Mucosa of stomach (tissue), 1 donor: ENCODE data around the gene GABARAP.

Experiments
- H3K27me3 ChIP-seq: one replicate; pipeline ENCODE4 v1.7.0; 2013; ENCODE audit warnings: mild to moderate bottlenecking, low read length; ENCODE audit not compliant: control insufficient read depth, insufficient read depth
- H3K36me3 ChIP-seq: one replicate; pipeline ENCODE4 v1.7.0; 2013; ENCODE audit warnings: low read length; ENCODE audit not compliant: control insufficient read depth, insufficient read depth
- H3K4me1 ChIP-seq: one replicate; pipeline ENCODE4 v1.7.0; 2013; ENCODE audit warnings: mild to moderate bottlenecking, low read length; ENCODE audit not compliant: control insufficient read depth, insufficient read depth
- H3K4me3 ChIP-seq: one replicate; pipeline ENCODE4 v1.7.0; 2013; ENCODE audit warnings: low read length
- H3K9ac ChIP-seq: one replicate; pipeline ENCODE4 v1.7.0; 2013; ENCODE audit warnings: mild to moderate bottlenecking, low read length, moderate library complexity
- H3K9me3 ChIP-seq: one replicate; pipeline ENCODE4 v1.7.0; 2013; ENCODE audit warnings: mild to moderate bottlenecking, low read length, moderate library complexity; ENCODE audit not compliant: control insufficient read depth
- donor health status: Pancreatic carcinoma.

The GABARAP gene

GRCh38 chr17:7222093-7222971, 19.9 kb downstream of the GABARAP start:
- H3K9ac ChIP-seq = no peak overlapping the region

GRCh38 chr17:7221278-7222092, 20.8 kb downstream of the GABARAP start:
- H3K36me3 ChIP-seq = peaks cover 24% of the 10 kb centered on the region
- H3K9me3 ChIP-seq = no peaks in the 10 kb centered on the region
- H3K9ac ChIP-seq = peak overlapping the region; percentile 87
- H3K4me3 ChIP-seq = no peak overlapping the region
- H3K27me3 ChIP-seq = no peaks in the 10 kb centered on the region
- H3K4me1 ChIP-seq = peaks cover 33% of the 10 kb centered on the region

More at GRCh38 chr17:7222093-7222971, 19.9 kb downstream of the GABARAP start:
- no peaks in the 10 kb centered on the region for H3K27me3 ChIP-seq
- no peak overlapping the region for H3K4me3 ChIP-seq
- H3K4me1 ChIP-seq = peaks cover 33% of the 10 kb centered on the region
- peaks cover 24% of the 10 kb centered on the region for H3K36me3 ChIP-seq
- H3K9me3 ChIP-seq = no peaks in the 10 kb centered on the region

GRCh38 chr17:7220593-7221277, 21.5 kb downstream of the GABARAP start:
- Histone ChIP-seq H3K4me1 (peaks cover 31% of the 10 kb centered on the region), H3K27me3 (no peaks in the 10 kb centered on the region), H3K9ac (peak overlapping the region; percentile 87), H3K4me3 (peak overlapping the region; percentile 64), H3K36me3 (peaks cover 24% of the 10 kb centered on the region), H3K9me3 (no peaks in the 10 kb centered on the region)

GRCh38 chr17:7219812-7220592, 22.2 kb downstream of the GABARAP start, which contains the start of the genes ACADVL and DLG4:
Gene ACADVL (plus strand): TSS chr17:7219938. CDS start chr17:7219985, 47 bp downstream.
Gene DLG4 (minus strand): TSS chr17:7219836.
- Histone ChIP-seq H3K4me1 (peaks cover 33% of the 10 kb centered on the region), H3K36me3 (peaks cover 24% of the 10 kb centered on the region), H3K9me3 (no peaks in the 10 kb centered on the region), H3K4me3 (peak within 1 kb of the TSS; percentile 64), H3K9ac (peak within 1 kb of the TSS; percentile 87), H3K27me3 (no peaks in the 10 kb centered on the region)

- Histone ChIP-seq H3K36me3 (peaks cover 23% of the 10 kb centered on the region), H3K9me3 (no peaks in the 10 kb centered on the region), H3K9ac (peak overlapping the region; percentile 87), H3K4me3 (peak overlapping the region; percentile 64), H3K27me3 (no peaks in the 10 kb centered on the region), H3K4me1 (peaks cover 39% of the 10 kb centered on the region)
These were observed 22.9 kb downstream of the GABARAP start for GRCh38 chr17:7219229-7219811.

GRCh38 chr17:7218758-7219157, 23.5 kb downstream of the GABARAP start:
- Histone ChIP-seq H3K36me3 (peaks cover 19% of the 10 kb centered on the region), H3K4me1 (peaks cover 43% of the 10 kb centered on the region), H3K4me3 (no peak overlapping the region), H3K9ac (no peak overlapping the region), H3K9me3 (no peaks in the 10 kb centered on the region), H3K27me3 (no peaks in the 10 kb centered on the region)

- Histone ChIP-seq H3K4me3 (no peak overlapping the region), H3K36me3 (peaks cover 15% of the 10 kb centered on the region), H3K27me3 (no peaks in the 10 kb centered on the region), H3K9ac (peak overlapping the region; percentile 58), H3K9me3 (no peaks in the 10 kb centered on the region), H3K4me1 (peaks cover 46% of the 10 kb centered on the region)
These were observed 24.1 kb downstream of the GABARAP start for GRCh38 chr17:7218166-7218565.

GRCh38 chr17:7217113-7217987, 24.9 kb downstream of the GABARAP start:
- Histone ChIP-seq H3K9ac (peak overlapping the region; percentile 58), H3K36me3 (peaks cover 7% of the 10 kb centered on the region), H3K4me1 (peaks cover 46% of the 10 kb centered on the region), H3K9me3 (no peaks in the 10 kb centered on the region), H3K27me3 (peaks cover 2% of the 10 kb centered on the region), H3K4me3 (no peak overlapping the region)

GRCh38 chr17:7216242-7217112, 25.8 kb downstream of the GABARAP start:
- no peaks in the 10 kb centered on the region for H3K9me3 ChIP-seq
- H3K27me3 ChIP-seq = peaks cover 8% of the 10 kb centered on the region
- H3K4me1 ChIP-seq = peaks cover 42% of the 10 kb centered on the region
- H3K36me3 ChIP-seq = peaks cover 4% of the 10 kb centered on the region
- H3K4me3 ChIP-seq = no peak overlapping the region
- peak overlapping the region; percentile 2 for H3K9ac ChIP-seq
